ENCODE measurements around the gene KLF11. TPM values are rescaled to one million over a fixed set of nuclear protein-coding genes. Genes with fewer than 3 reads are reported as not detected.

The KLF11 gene
- total and polyA plus RNA-seq, 5 experiments from 2014 or later = 1.3 to 10.8 (median 4.3) TPM

DNA sequence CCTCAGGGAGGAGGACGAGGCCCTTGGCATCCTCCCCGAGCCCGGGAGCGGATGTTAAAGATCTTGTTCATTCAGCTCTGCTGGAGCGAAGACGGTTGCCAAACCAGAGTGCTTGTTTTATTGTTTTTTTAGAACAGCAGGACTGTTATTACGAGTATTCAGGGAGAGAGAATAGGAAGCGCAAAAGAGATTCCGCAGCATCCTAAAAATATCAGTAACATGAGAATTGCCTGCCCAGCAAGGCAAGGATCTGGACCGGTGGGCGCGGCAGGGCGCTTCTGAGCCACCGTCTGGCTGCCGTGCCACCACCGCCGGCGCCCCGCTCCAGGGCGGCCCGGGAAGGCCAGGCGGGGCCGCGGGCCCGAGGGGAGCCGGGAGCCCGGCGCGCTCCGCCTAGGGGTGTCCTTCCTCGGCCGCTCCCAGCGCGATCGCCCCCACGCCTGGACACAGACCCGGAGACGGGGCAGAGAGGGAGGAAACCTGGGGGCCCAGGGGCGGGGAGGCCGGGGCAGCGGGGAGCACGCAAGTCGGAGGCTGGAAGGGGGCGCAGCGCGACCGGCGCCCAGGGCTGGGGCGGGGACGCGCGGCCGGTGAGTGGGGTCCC is 36.0 kb downstream of the KLF11 start:
- H3K4me3 Mint-ChIP-seq = peak overlapping the region; percentile 71 to 91 (median 84)
- POLR2A ChIA-PET = no interaction called here
- no peaks in the 10 kb centered on the region for H3K9me3 Mint-ChIP-seq
- ATAC-seq (peak; percentile 43 to 59), DNase-seq (peak in 3 of 10 donors; percentile 17 to 29 (median 20))
- peaks cover 0 to 5% (median 2%) of the 10 kb centered on the region in 3 donors for H3K36me3 Mint-ChIP-seq
- H3K27me3 Mint-ChIP-seq = peaks cover 51 to 87% (median 73%) of the 10 kb centered on the region in 5 donors
- peak overlapping the region in 3 of 10 donors; percentile 5 to 42 (median 16) for H3K27ac Mint-ChIP-seq
- H3K4me1 Mint-ChIP-seq = peaks cover 5 to 20% (median 15%) of the 10 kb centered on the region in 4 donors

DNA sequence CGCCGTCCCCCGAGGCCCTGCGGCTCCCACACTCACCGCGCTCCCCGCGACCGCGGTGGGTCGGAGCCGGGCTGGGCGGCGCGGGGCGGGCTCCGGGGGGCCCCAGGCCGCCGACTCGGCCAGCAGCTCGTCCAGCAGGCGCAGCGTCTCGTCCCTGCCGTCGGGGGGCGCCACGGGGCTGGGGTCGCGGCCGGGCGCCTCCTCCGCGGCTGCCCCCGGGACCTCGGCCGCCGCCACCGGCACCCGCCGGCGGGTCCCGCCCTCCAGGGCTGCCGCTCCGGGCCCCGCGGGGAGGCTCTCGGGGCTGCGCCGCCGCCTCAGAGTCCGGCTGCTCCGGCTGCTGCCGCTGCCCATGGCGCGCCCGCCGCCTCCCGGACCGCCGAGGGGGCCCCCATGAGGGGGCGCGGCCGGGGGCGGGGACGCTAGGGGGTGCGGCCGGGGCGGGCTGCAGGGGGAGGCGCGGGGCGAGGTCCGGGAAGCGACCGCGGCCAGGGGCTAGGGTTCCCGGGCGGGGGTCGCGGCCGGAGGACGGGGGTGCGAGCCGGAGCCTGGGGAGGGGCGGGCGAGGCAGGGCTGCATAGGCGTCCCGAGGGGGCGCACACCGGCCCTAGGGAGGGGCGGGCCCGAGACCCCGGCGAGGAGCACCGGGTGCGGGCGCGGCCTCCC is 36.7 kb downstream of the KLF11 start, which contains the start of gene CYS1:
TSS of gene CYS1 (minus strand) at position 542 of the 666 bp plus-strand sequence. CDS start at position 354, 188 bp downstream.
- POLR2A ChIA-PET = no interaction called here
- H3K36me3 Mint-ChIP-seq = peaks cover 0 to 5% (median 2%) of the 10 kb centered on the region in 3 donors
- H3K27ac Mint-ChIP-seq = peak within 1 kb of the TSS in 5 of 10 donors; percentile 28 to 74 (median 42)
- peaks cover 5 to 20% (median 15%) of the 10 kb centered on the region in 4 donors for H3K4me1 Mint-ChIP-seq
- peaks cover 53 to 87% (median 74%) of the 10 kb centered on the region in 5 donors for H3K27me3 Mint-ChIP-seq
- DNase-seq (peak in 2 of 10 donors; percentile 15 to 24), ATAC-seq (peak; percentile 11 to 57)
- no peaks in the 10 kb centered on the region for H3K9me3 Mint-ChIP-seq
- H3K4me3 Mint-ChIP-seq = peak within 1 kb of the TSS; percentile 71 to 91 (median 84)

DNA sequence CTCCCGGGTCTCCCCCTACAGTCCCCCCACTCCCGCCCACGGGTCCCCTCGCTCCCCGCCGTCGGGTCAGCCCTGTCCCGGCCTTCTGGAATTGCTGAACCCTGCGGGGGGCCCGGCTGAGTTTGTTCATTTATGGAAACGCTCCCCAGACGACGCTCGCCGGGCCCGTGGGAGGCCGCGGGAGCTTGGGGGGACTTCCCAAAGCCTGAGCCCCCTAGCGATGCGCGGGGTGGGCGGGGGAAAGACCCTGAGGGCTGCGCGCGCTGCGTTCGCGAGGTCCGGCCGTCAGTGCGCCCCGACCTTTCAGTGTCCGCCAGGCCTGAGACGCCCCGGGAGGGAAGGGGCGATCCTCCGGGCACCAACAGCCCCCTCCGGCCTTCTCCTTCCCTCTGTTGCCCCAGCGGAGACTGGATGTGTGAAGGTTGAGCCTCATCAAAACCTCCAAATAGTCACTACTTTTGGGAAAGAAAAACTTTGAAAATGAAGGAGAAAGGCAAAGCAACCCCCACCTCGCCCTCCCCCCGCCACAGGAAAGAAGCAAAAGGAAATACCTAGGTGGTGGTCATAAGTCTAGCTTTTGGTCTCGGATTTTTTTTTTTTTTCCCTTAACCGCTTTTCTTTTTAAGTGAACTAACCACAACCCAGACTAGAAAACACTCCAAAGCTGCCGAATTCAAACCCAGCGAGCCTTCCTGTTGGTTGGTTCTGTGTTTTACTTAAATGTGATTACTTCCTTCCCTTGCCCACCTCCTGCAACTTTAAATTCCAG is 37.4 kb downstream of the KLF11 start:
- Mint-ChIP-seq H3K4me3 (peak overlapping the region; percentile 52 to 87 (median 76)), H3K27ac (peak overlapping the region in 4 of 10 donors; percentile 28 to 74 (median 42))

DNA sequence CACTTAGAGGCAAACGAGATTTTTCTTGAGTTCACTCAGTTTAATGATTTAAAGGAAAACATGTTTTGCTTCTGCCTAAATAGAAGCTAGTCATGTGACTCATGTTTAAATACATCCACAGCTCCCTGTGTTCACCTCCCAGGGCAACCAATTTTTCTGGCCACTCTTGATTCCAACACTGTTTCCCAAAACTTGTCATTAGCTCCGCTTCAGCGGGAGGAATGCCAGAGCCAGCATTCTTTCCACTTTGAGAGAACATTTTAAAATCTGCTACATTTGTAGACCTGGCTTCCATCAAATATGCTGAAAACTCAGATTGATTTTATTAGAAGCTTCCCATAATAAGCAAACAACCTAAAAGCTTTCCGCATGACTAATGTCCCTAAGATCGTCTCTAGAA is 39.7 kb downstream of the KLF11 start:
- Mint-ChIP-seq H3K27me3 (peaks cover 42 to 86% (median 57%) of the 10 kb centered on the region in 5 donors), H3K4me3 (no peak overlapping the region), H3K9me3 (no peaks in the 10 kb centered on the region), H3K27ac (no peak overlapping the region), H3K4me1 (peaks cover 5 to 19% (median 15%) of the 10 kb centered on the region in 4 donors), H3K36me3 (peaks cover 0 to 5% (median 4%) of the 10 kb centered on the region in 3 donors)
- ATAC-seq (no peak), DNase-seq (no peak)
- POLR2A ChIA-PET = interaction anchor here (0.6 to 0.8 kb wide), 2 partner anchors 113 to 364 kb away, joined by 3 to 7 read pairs; no protein-coding TSS in a partner anchor

More for the DNA sequence above, 37.4 kb downstream of the KLF11 start:
- Mint-ChIP-seq H3K27me3 (peaks cover 52 to 87% (median 67%) of the 10 kb centered on the region in 5 donors), H3K4me1 (peaks cover 5 to 20% (median 15%) of the 10 kb centered on the region in 4 donors), H3K36me3 (peaks cover 0 to 5% (median 2%) of the 10 kb centered on the region in 3 donors), H3K9me3 (no peaks in the 10 kb centered on the region)
- DNase-seq (peak in 6 of 10 donors; percentile 16 to 56 (median 32)), ATAC-seq (peak; percentile 45 to 77)
- POLR2A ChIA-PET = no interaction called here

DNA sequence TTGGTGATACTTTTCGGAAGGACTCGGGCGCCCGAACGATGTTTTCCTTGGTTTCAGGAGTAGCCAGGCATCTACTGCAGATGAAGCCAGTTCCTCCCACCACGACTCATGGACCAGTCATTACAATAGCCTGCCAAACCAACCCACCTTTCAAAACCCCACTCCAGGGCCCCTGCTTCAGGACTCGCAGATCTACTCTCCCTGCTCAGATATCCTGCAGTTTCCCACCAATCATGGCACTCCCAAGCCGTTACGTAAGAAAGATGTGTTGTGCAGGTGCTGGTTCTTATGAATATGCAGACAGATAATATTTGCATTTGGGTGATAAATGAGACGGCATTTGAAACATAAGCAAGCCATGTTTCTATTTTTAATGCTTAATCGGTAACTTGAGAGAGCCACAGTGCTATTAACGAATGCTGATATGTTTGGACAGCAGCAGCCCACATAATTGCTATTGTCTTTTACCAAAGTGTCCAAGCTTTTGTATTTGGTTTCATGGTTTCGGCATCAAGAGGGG is 40.4 kb downstream of the KLF11 start:
- Mint-ChIP-seq H3K36me3 (peaks cover 0 to 5% (median 4%) of the 10 kb centered on the region in 3 donors), H3K9me3 (no peaks in the 10 kb centered on the region), H3K4me3 (no peak overlapping the region), H3K4me1 (peaks cover 5 to 16% (median 14%) of the 10 kb centered on the region in 4 donors), H3K27me3 (peaks cover 37 to 79% (median 50%) of the 10 kb centered on the region in 5 donors), H3K27ac (no peak overlapping the region)
- no peak for ATAC-seq
- DNase-seq = no peak
- POLR2A ChIA-PET = no interaction called here

DNA sequence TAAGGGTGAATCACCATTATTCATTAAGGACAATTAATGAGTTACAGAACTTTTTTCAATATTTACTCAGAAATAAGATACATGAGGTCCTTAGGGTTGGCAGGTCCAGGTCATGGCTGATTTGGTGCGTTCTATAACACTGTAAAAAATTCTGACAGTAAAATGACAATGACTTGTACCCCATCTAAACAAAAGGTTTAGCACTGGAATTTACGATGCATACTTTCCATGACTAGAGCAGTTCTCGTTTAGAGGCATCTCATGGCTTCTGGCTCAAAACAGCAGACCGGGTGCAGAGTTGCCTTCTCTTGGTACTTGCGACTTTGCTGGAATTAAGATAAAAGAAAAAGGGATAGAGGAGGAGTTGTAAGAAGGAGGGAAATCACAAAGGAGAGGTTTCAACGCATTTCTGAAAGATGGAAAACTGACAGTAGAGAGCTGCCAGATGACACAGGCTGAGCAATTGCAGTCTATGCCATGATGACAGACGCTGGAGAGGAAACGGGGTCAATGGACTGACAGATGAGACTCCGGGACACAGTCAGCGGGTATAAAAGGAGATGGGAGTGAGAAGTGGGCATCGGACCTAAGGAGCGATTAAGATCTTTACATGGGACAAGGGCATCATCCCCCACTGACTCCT is 41.0 kb downstream of the KLF11 start:
- H3K36me3 Mint-ChIP-seq = peaks cover 0 to 2% (median under 1%) of the 10 kb centered on the region in 3 donors
- H3K27me3 Mint-ChIP-seq = peaks cover 33 to 78% (median 45%) of the 10 kb centered on the region in 5 donors
- H3K4me1 Mint-ChIP-seq = peaks cover 3 to 13% (median 10%) of the 10 kb centered on the region in 4 donors
- H3K27ac Mint-ChIP-seq = peak overlapping the region in 1 of 10 donors; percentile 67
- ATAC-seq = no peak
- no peak for DNase-seq
- POLR2A ChIA-PET = no interaction called here
- H3K4me3 Mint-ChIP-seq = no peak overlapping the region
- H3K9me3 Mint-ChIP-seq = no peaks in the 10 kb centered on the region

DNA sequence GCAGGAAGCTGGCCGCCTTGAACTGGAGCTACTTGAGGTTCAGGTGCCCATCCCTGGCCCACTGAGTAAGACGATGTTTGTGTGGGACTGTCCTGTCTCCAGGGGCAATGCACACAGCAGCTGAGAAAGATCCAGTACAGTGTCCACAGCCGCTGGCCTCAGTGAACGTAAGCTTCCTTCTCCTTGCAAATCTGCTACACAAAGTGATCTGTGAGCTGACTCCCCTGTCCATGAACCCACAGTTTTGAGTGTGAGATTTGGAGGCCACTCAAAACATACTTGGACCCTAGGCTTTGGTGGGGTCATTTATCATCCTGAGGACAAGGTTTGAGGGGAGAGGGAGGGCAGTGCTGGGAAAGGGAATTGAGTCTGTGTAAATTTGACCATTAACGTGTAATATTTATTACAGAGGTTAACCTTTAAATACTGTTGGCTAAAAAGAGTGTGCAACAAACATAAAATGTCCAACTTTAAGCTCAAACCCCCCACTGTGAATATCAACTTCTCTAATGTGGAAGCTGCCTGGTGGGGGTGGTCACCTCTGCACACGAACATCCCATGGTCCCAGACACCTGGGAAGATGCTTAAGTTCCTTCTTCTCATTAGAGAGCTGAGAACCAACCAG is 41.8 kb downstream of the KLF11 start:
- peaks cover 3 to 13% (median 9%) of the 10 kb centered on the region in 4 donors for H3K4me1 Mint-ChIP-seq
- ATAC-seq (no peak), DNase-seq (no peak)
- POLR2A ChIA-PET = no interaction called here
- no peaks in the 10 kb centered on the region for H3K9me3 Mint-ChIP-seq
- peaks cover 33 to 83% (median 50%) of the 10 kb centered on the region in 5 donors for H3K27me3 Mint-ChIP-seq
- peaks cover 0 to 2% (median 0%) of the 10 kb centered on the region in 3 donors for H3K36me3 Mint-ChIP-seq
- no peak overlapping the region for H3K27ac Mint-ChIP-seq
- H3K4me3 Mint-ChIP-seq = no peak overlapping the region

DNA sequence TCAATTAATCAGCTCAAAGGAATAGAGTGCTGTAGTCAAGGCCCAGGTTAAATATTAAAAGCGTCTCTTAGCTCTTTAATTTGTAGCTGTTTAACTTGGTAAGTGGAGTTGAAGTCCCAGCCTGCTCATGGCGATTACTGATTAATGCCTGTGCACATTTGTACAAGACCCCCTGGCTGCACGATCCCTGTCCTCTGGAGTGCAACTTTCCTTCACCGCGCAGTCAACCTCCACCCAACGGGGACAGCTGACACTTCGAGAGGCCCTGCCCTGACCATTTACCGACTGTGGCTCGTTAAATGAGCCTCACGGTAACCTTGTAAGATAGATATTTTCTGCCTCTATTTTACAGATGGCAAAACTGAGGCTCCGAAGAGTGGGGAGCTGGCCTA is 42.3 kb downstream of the KLF11 start:
- H3K27ac Mint-ChIP-seq = no peak overlapping the region
- no peak overlapping the region for H3K4me3 Mint-ChIP-seq
- POLR2A ChIA-PET = no interaction called here
- H3K4me1 Mint-ChIP-seq = peaks cover 3 to 13% (median 9%) of the 10 kb centered on the region in 4 donors
- H3K27me3 Mint-ChIP-seq = peaks cover 36 to 88% (median 51%) of the 10 kb centered on the region in 5 donors
- ATAC-seq = no peak
- no peaks in the 10 kb centered on the region for H3K9me3 Mint-ChIP-seq
- peaks cover 0 to 2% (median 0%) of the 10 kb centered on the region in 3 donors for H3K36me3 Mint-ChIP-seq
- no peak for DNase-seq

DNA sequence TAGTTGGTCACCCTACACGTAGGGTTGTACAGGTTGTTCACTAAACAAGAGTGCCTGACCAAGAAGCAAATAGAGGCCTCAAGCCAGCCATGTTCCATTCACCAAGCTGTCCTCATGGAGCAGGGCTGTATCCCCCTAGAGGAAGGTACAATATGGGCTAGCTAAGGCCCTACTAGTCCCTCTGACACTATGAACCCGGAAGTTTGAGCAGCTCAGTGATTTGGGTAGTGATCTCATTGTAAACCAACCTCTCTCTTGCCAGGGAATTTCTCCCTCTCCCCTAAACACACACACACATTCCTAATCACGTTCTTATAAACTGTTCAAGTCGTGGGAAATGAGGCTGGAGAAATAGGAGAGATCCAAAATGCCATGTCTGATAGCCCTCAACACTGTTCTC is 43.6 kb downstream of the KLF11 start:
- DNase-seq = no peak
- Mint-ChIP-seq H3K4me3 (no peak overlapping the region), H3K27ac (no peak overlapping the region), H3K9me3 (peaks cover 0 to 2% (median 0%) of the 10 kb centered on the region in 9 donors), H3K27me3 (peaks cover 33 to 88% (median 47%) of the 10 kb centered on the region in 5 donors), H3K4me1 (peaks cover 2 to 7% (median 4%) of the 10 kb centered on the region in 4 donors), H3K36me3 (peaks cover under 1 to 5% (median 1%) of the 10 kb centered on the region in 3 donors)
- ATAC-seq = no peak
- POLR2A ChIA-PET = no interaction called here

DNA sequence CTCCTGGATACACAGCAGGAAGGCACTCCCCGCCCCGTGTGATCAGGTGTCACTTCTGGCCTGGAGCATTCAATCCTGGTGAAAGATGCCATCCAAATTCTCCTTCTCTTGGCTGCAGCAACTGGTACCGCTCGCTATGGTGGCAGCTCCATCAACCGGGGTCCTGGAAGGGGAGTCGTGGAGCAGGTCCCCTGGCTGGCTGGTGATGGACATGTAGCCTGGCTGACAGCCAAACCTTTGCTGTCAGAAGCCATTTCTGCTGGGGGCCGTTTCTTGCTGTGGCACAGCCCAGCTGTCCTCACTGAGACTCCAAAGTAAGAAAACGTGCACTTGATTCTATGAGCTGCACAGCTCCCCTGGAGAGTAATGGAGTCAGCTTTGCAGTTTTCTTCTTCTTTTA is 44.0 kb downstream of the KLF11 start:
- POLR2A ChIA-PET = no interaction called here
- Mint-ChIP-seq H3K36me3 (peaks cover 1 to 7% (median 5%) of the 10 kb centered on the region in 3 donors), H3K9me3 (peaks cover 0 to 6% (median 0%) of the 10 kb centered on the region in 9 donors), H3K4me1 (peaks cover 2 to 7% (median 5%) of the 10 kb centered on the region in 4 donors), H3K27ac (no peak overlapping the region), H3K27me3 (peaks cover 33 to 88% (median 47%) of the 10 kb centered on the region in 5 donors), H3K4me3 (no peak overlapping the region)
- ATAC-seq = no peak
- DNase-seq = no peak

DNA sequence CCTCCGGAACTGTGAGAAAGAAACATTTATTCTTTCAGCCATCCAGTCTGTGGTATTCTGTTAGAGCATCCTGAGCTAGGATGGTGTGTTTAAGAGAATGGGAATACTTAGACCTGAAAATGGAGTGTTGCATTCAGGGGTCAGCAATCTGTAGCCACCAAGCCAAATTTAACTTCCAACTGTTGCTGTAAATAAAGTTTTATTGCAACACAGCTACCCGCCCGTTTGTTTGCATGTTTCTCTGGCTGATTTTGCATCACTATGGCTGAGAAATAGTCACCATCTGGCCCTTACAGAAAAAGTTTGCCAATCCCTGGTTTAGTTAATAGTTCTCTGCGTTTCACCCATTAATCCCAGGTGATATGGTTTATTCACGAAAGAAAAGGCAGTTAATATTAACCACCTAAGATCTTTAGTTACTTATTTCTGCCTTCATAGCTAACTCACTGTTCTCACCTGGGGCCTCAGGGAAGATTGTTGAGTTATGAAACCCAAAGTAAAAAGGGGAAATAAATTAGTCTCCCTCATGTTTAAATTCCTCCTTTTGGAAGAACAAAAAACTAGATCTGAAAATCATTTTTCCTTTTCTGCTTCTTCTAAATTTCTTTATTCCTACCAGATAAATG is 46.3 kb downstream of the KLF11 start:
- Mint-ChIP-seq H3K4me3 (no peak overlapping the region), H3K36me3 (peaks cover 1 to 9% (median 7%) of the 10 kb centered on the region in 3 donors), H3K9me3 (peaks cover 0 to 10% (median 0%) of the 10 kb centered on the region in 9 donors), H3K4me1 (peaks cover 2 to 7% (median 4%) of the 10 kb centered on the region in 4 donors), H3K27me3 (peaks cover 27 to 90% (median 39%) of the 10 kb centered on the region in 5 donors), H3K27ac (no peak overlapping the region)
- DNase-seq (no peak), ATAC-seq (no peak)
- POLR2A ChIA-PET = interaction anchor here (0.6 kb wide), 1 partner anchor 1059 kb away, joined by 5 read pairs; no protein-coding TSS in a partner anchor

All from naive thymus-derived CD8-positive, alpha-beta T cell (primary cell).